ENCODE measurements around the gene AACS. TPM values are rescaled to one million over a fixed set of nuclear protein-coding genes. Genes with fewer than 3 reads are reported as not detected.

Gene AACS
- total and polyA plus RNA-seq, 2 experiments from 2014 or later = 32.2 to 36.8 TPM

DNA sequence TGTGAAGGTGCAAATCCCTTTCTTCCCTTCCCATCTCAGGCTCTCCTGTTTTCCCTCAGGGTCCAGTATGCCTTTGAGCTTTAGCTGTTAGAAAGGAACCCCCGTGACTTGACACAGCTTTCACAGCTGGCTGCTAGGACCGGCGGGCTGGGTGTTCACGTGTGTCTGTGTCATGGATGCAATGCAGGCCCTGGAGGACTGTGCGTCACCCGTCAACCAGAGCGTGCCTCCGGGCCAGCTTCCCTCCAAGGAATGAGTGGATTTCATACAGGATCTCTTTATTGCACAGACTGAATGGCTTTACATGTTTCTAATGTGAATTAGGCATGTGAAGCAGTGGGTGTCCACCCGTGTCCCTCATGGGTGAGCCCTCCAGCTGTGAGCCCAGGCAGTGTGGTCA, 77.4 kb downstream of the AACS start:
- H3K27me3 ChIP-seq = no peaks in the 10 kb centered on the region
- H3K4me1 ChIP-seq (ENCODE audit: low read depth) = no peaks in the 10 kb centered on the region
- no peaks in the 10 kb centered on the region for H3K36me3 ChIP-seq
- no peak overlapping the region for H3K4me3 ChIP-seq
- H3K27ac ChIP-seq = no peak overlapping the region
- TF ChIP-seq, protein P1, sequence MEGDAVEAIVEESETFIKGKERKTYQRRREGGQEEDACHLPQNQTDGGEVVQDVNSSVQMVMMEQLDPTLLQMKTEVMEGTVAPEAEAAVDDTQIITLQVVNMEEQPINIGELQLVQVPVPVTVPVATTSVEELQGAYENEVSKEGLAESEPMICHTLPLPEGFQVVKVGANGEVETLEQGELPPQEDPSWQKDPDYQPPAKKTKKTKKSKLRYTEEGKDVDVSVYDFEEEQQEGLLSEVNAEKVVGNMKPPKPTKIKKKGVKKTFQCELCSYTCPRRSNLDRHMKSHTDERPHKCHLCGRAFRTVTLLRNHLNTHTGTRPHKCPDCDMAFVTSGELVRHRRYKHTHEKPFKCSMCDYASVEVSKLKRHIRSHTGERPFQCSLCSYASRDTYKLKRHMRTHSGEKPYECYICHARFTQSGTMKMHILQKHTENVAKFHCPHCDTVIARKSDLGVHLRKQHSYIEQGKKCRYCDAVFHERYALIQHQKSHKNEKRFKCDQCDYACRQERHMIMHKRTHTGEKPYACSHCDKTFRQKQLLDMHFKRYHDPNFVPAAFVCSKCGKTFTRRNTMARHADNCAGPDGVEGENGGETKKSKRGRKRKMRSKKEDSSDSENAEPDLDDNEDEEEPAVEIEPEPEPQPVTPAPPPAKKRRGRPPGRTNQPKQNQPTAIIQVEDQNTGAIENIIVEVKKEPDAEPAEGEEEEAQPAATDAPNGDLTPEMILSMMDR (IDR thresholded peaks at IDR 0.05; ENCODE audit: low read depth, low read length) = no peak
- no peak for DNase-seq (ENCODE audit: low read depth in 1 of 2, low spot score in 1 of 2)
- H3K9me3 ChIP-seq (ENCODE audit: low read depth) = no peaks in the 10 kb centered on the region

GRCh38 chr12:125143491-125143890, 78.3 kb downstream of the AACS start:
- H3K36me3 ChIP-seq = no peaks in the 10 kb centered on the region
- no peaks in the 10 kb centered on the region for H3K4me1 ChIP-seq (ENCODE audit: low read depth)
- TF ChIP-seq, protein P1 (IDR thresholded peaks at IDR 0.05; ENCODE audit: low read depth, low read length) = no peak
- peak in 1 of 2 donors; percentile 73 for DNase-seq (ENCODE audit: low read depth in 1 of 2, low spot score in 1 of 2)
- no peak overlapping the region for H3K27ac ChIP-seq
- no peaks in the 10 kb centered on the region for H3K9me3 ChIP-seq (ENCODE audit: low read depth)
- H3K27me3 ChIP-seq = no peaks in the 10 kb centered on the region
- H3K4me3 ChIP-seq = no peak overlapping the region

DNA sequence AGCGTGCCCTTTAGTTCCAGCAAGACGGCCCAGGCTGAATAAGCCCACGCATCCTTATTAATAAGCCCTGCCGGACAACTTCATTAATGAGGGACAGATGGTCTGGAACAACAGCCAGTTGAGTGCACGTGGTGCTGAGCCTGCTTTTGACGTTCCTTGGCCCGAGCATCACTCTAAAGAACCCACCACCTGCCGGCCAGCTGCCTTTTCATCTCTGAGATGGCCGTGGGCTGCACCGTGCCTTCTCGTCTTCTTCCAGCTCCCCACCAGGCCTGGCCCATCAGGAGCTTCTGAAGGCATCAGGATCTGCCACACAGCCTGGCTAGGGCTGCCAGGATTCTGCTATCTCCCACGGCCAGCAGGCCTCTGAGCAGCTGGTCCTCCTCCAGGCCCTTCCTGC, 80.0 kb downstream of the AACS start:
- DNase-seq (ENCODE audit: low read depth in 1 of 2, low spot score in 1 of 2) = no peak
- H3K4me1 ChIP-seq (ENCODE audit: low read depth) = no peaks in the 10 kb centered on the region
- H3K27ac ChIP-seq = no peak overlapping the region
- H3K27me3 ChIP-seq = no peaks in the 10 kb centered on the region
- H3K9me3 ChIP-seq (ENCODE audit: low read depth) = no peaks in the 10 kb centered on the region
- H3K36me3 ChIP-seq = no peaks in the 10 kb centered on the region
- H3K4me3 ChIP-seq = no peak overlapping the region
- TF ChIP-seq, protein P1 (IDR thresholded peaks at IDR 0.05; ENCODE audit: low read depth, low read length) = no peak

DNA sequence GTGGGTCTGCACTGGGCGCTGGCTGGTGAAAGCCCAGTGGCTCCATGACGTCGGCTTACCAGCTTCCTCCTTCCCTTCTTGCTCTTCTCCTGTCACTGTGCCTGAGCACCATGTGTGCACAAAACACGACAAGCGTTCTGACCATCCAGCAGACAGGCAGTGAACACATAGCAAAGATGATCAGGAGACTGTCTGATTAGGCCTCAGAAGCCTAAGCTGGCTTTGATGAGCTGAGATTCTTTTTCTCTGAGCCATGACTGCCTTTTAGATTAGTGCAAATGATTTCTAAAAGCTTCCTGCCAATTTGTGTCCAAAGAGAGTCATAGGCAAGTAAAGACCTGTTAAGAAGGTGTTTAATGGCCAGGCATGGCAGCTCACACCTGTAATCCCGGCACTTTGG, 83.1 kb downstream of the AACS start:
- H3K36me3 ChIP-seq = no peaks in the 10 kb centered on the region
- DNase-seq (ENCODE audit: low read depth in 1 of 2, low spot score in 1 of 2) = no peak
- H3K4me3 ChIP-seq = no peak overlapping the region
- H3K4me1 ChIP-seq (ENCODE audit: low read depth) = no peaks in the 10 kb centered on the region
- H3K9me3 ChIP-seq (ENCODE audit: low read depth) = no peaks in the 10 kb centered on the region
- no peak overlapping the region for H3K27ac ChIP-seq
- no peaks in the 10 kb centered on the region for H3K27me3 ChIP-seq
- TF ChIP-seq, protein P1 (IDR thresholded peaks at IDR 0.05; ENCODE audit: low read depth, low read length) = no peak

GRCh38 chr12:125149160-125150108, 84.2 kb downstream of the AACS start:
- H3K27me3 ChIP-seq = no peaks in the 10 kb centered on the region
- no peak overlapping the region for H3K4me3 ChIP-seq
- TF ChIP-seq, protein P1 (IDR thresholded peaks at IDR 0.05; ENCODE audit: low read depth, low read length) = no peak
- no peaks in the 10 kb centered on the region for H3K4me1 ChIP-seq (ENCODE audit: low read depth)
- no peaks in the 10 kb centered on the region for H3K9me3 ChIP-seq (ENCODE audit: low read depth)
- H3K36me3 ChIP-seq = no peaks in the 10 kb centered on the region
- H3K27ac ChIP-seq = no peak overlapping the region
- no peak for DNase-seq (ENCODE audit: low read depth in 1 of 2, low spot score in 1 of 2)

Data from cardiac muscle cell (in vitro differentiated cells and primary cell).